Activated CD4-positive, alpha-beta T cell treated with anti-CD3 and anti-CD28 coated beads for 36 hours (primary cell): Measurements from ENCODE around the gene NLRP6. TPM values are rescaled to one million over a fixed set of nuclear protein-coding genes. Genes with fewer than 3 reads are reported as not detected.
A peak's percentile ranks its signal among the peaks of the same experiment; 100 is the strongest.

Experiments
- ATAC-seq: fragments of 200-7000 bp; cut with Tn5 transposase; one replicate; pipeline ENCODE4 v1.10.0; 2021; ENCODE audit warnings: mild to moderate bottlenecking, moderate library complexity
- CTCF ChIA-PET: fragments of 350-600 bp; sonication (Branson Sonifier 250); formaldehyde crosslinking; loops from one replicate; lab custom pipeline; 2021; ENCODE audit warnings: antibody characterized with exemption; lab: Charles Lee
- POLR2A ChIA-PET: fragments of 350-600 bp; sonication (Branson Sonifier 250); formaldehyde crosslinking; loops from one replicate; lab custom pipeline; 2021; ENCODE audit warnings: antibody characterized with exemption, inconsistent platforms; lab: Charles Lee
- DNase-seq: peaks from one replicate; pipeline ENCODE4 v3.0.0-alpha.2; 2020
- H3K27ac Mint-ChIP-seq: one replicate; pipeline ENCODE4 v1.8.0; 2021; ENCODE audit warnings: mixed read lengths
- H3K27me3 Mint-ChIP-seq: one replicate; pipeline ENCODE4 v1.8.0; 2021; ENCODE audit warnings: mixed read lengths
- H3K36me3 Mint-ChIP-seq: one replicate; pipeline ENCODE4 v1.8.0; 2021; ENCODE audit warnings: low read depth, mixed read lengths
- H3K4me1 Mint-ChIP-seq: one replicate; pipeline ENCODE4 v1.8.0; 2021; ENCODE audit warnings: mixed read lengths
- H3K4me3 Mint-ChIP-seq: one replicate; pipeline ENCODE4 v1.8.0; 2021; ENCODE audit warnings: mild to moderate bottlenecking, moderate library complexity, mixed read lengths
- H3K9me3 Mint-ChIP-seq: one replicate; pipeline ENCODE4 v1.8.0; 2021; ENCODE audit warnings: low read depth, mixed read lengths
- intact Hi-C, 2 experiments: fragments of 100-400 bp; cut with DNase I in 1 of 2; cut with micrococcal nuclease in 1 of 2; formaldehyde crosslinking; loops; one replicate each; pipeline versions ENCODE4 v1.14.2 to v1.15.1; 2022 to 2024; cut with DNase I, micrococcal nuclease
- total RNA-seq, 2 experiments: library from RNA; stranded (reverse); gene quantifications; one replicate each; pipeline ENCODE4 v1.2.3, GENCODE V29; 2021

Gene NLRP6
- total RNA-seq, 2 experiments from 2014 or later = 0.32 to 0.57 TPM

GRCh38 chr11:294780-295179 is 16.6 kb downstream of the NLRP6 start:
- CTCF ChIA-PET = interaction anchor here (0.6 to 1.5 kb wide), 2 partner anchors 11 to 66 kb away, joined by 3 to 9 read pairs; no protein-coding TSS in a partner anchor
- Mint-ChIP-seq H3K4me1 (peaks cover 13% of the 10 kb centered on the region), H3K36me3 (peaks cover 9% of the 10 kb centered on the region), H3K27ac (no peak overlapping the region), H3K27me3 (no peaks in the 10 kb centered on the region), H3K4me3 (no peak overlapping the region), H3K9me3 (no peaks in the 10 kb centered on the region)
- DNase-seq (peak; percentile 8), ATAC-seq (no peak)
- POLR2A ChIA-PET = no interaction called here
- intact Hi-C loops = no loop called here

GRCh38 chr11:295351-296170 is 17.4 kb downstream of the NLRP6 start:
- no peak overlapping the region for H3K4me3 Mint-ChIP-seq
- POLR2A ChIA-PET = no interaction called here
- H3K4me1 Mint-ChIP-seq = peaks cover 11% of the 10 kb centered on the region
- no peaks in the 10 kb centered on the region for H3K27me3 Mint-ChIP-seq
- H3K36me3 Mint-ChIP-seq = peaks cover 9% of the 10 kb centered on the region
- CTCF ChIA-PET = interaction anchor here (0.6 to 1.5 kb wide), 3 partner anchors 10 to 15 kb away, joined by 3 to 9 read pairs (median 4); no protein-coding TSS in a partner anchor
- ATAC-seq = no peak
- peak; percentile 8 for DNase-seq
- intact Hi-C loops = no loop called here
- H3K9me3 Mint-ChIP-seq = no peaks in the 10 kb centered on the region
- no peak overlapping the region for H3K27ac Mint-ChIP-seq

GRCh38 chr11:296171-297050 is 18.2 kb downstream of the NLRP6 start:
- ChIA-PET CTCF (interaction anchor here (0.6 to 0.7 kb wide), 2 partner anchors 15 to 16 kb away, joined by 3 to 4 read pairs; no protein-coding TSS in a partner anchor), POLR2A (no interaction called here)
- Mint-ChIP-seq H3K27me3 (no peaks in the 10 kb centered on the region), H3K9me3 (no peaks in the 10 kb centered on the region), H3K4me3 (no peak overlapping the region), H3K27ac (no peak overlapping the region), H3K4me1 (peaks cover 5% of the 10 kb centered on the region), H3K36me3 (peaks cover 2% of the 10 kb centered on the region)
- DNase-seq (peak; percentile 5), ATAC-seq (no peak)
- intact Hi-C loops = no loop called here

- peak; percentile 28 for ATAC-seq
Observed at GRCh38 chr11:297051-297585, 18.9 kb downstream of the NLRP6 start.

GRCh38 chr11:297586-298405 is 19.6 kb downstream of the NLRP6 start:
- DNase-seq (peak; percentile 26), ATAC-seq (peak; percentile 41)
- intact Hi-C loops = no loop called here
- no peaks in the 10 kb centered on the region for H3K27me3 Mint-ChIP-seq
- H3K36me3 Mint-ChIP-seq = no peaks in the 10 kb centered on the region
- no peak overlapping the region for H3K4me3 Mint-ChIP-seq
- ChIA-PET CTCF (no interaction called here), POLR2A (no interaction called here)
- H3K4me1 Mint-ChIP-seq = peaks cover 7% of the 10 kb centered on the region
- H3K9me3 Mint-ChIP-seq = no peaks in the 10 kb centered on the region
- peak overlapping the region; percentile 60 for H3K27ac Mint-ChIP-seq

More at GRCh38 chr11:297051-297585, 18.9 kb downstream of the NLRP6 start:
- no peaks in the 10 kb centered on the region for H3K36me3 Mint-ChIP-seq
- no peak overlapping the region for H3K27ac Mint-ChIP-seq
- H3K4me1 Mint-ChIP-seq = peaks cover 5% of the 10 kb centered on the region
- no peaks in the 10 kb centered on the region for H3K9me3 Mint-ChIP-seq
- intact Hi-C loops = no loop called here
- DNase-seq = peak; percentile 12
- POLR2A ChIA-PET = no interaction called here
- H3K27me3 Mint-ChIP-seq = no peaks in the 10 kb centered on the region
- CTCF ChIA-PET = no interaction called here
- H3K4me3 Mint-ChIP-seq = no peak overlapping the region

- intact Hi-C loops = no loop called here
- ATAC-seq = no peak
- Mint-ChIP-seq H3K27me3 (no peaks in the 10 kb centered on the region), H3K4me1 (peaks cover 9% of the 10 kb centered on the region), H3K9me3 (no peaks in the 10 kb centered on the region), H3K4me3 (no peak overlapping the region), H3K27ac (no peak overlapping the region), H3K36me3 (no peaks in the 10 kb centered on the region)
- CTCF ChIA-PET = no interaction called here
- peak; percentile 18 for DNase-seq
- POLR2A ChIA-PET = no interaction called here
Observed at GRCh38 chr11:298406-299065, 20.3 kb downstream of the NLRP6 start.

- ChIA-PET POLR2A (no interaction called here), CTCF (interaction anchor here (0.9 to 1.3 kb wide), 3 partner anchors 18 to 92 kb away, joined by 3 to 4 read pairs (median 3); partner anchors contain the start of gene BET1L)
- Mint-ChIP-seq H3K4me3 (no peak within 1 kb of the TSS), H3K4me1 (peaks cover 9% of the 10 kb centered on the region), H3K27ac (no peak within 1 kb of the TSS), H3K9me3 (no peaks in the 10 kb centered on the region), H3K36me3 (no peaks in the 10 kb centered on the region), H3K27me3 (no peaks in the 10 kb centered on the region)
- ATAC-seq (no peak), DNase-seq (peak; percentile 4)
- intact Hi-C loops = no loop called here
Observed at GRCh38 chr11:299081-299891, 21.1 kb downstream of the NLRP6 start, which contains the start of gene IFITM5. Gene IFITM5, minus strand, starts transcription at chr11:299526. Its CDS starts 36 bp downstream, at chr11:299490.

GRCh38 chr11:299951-300735 is 21.9 kb downstream of the NLRP6 start:
- H3K36me3 Mint-ChIP-seq = no peaks in the 10 kb centered on the region
- ChIA-PET POLR2A (no interaction called here), CTCF (interaction anchor here (0.9 to 1.4 kb wide), 4 partner anchors 19 to 93 kb away, joined by 3 to 5 read pairs (median 4); partner anchors contain the start of gene BET1L)
- H3K4me3 Mint-ChIP-seq = no peak overlapping the region
- H3K27me3 Mint-ChIP-seq = no peaks in the 10 kb centered on the region
- no peaks in the 10 kb centered on the region for H3K9me3 Mint-ChIP-seq
- peaks cover 9% of the 10 kb centered on the region for H3K4me1 Mint-ChIP-seq
- intact Hi-C loops = no loop called here
- no peak overlapping the region for H3K27ac Mint-ChIP-seq
- DNase-seq = no peak
- no peak for ATAC-seq

GRCh38 chr11:303363-303762 is 25.2 kb downstream of the NLRP6 start:
- intact Hi-C loops = no loop called here
- H3K27me3 Mint-ChIP-seq = no peaks in the 10 kb centered on the region
- H3K4me1 Mint-ChIP-seq = peaks cover 18% of the 10 kb centered on the region
- ATAC-seq (no peak), DNase-seq (no peak)
- POLR2A ChIA-PET = no interaction called here
- no peaks in the 10 kb centered on the region for H3K9me3 Mint-ChIP-seq
- peaks cover 4% of the 10 kb centered on the region for H3K36me3 Mint-ChIP-seq
- CTCF ChIA-PET = interaction anchor here (0.9 to 3.8 kb wide), 2 partner anchors 53 to 64 kb away, joined by 3 to 46 read pairs; no protein-coding TSS in a partner anchor
- no peak overlapping the region for H3K4me3 Mint-ChIP-seq
- no peak overlapping the region for H3K27ac Mint-ChIP-seq
